ENCODE results near the gene NUTF2. TPM values are rescaled to one million over a fixed set of nuclear protein-coding genes. Genes with fewer than 3 reads are reported as not detected.
"Not testable (repeated sequence)": the region's sequence is repeated elsewhere in the genome, so short reads cannot be mapped to it uniquely, and the experiment has no call there.

The NUTF2 gene
- total RNA-seq, 4 donors from 2014 or later = 101 to 161 (median 113) TPM

- no peaks in the 10 kb centered on the region for H3K9me3 ChIP-seq
- H3K27ac ChIP-seq = peak overlapping the region; percentile 85
- DNase-seq (ENCODE audit: low spot score in 2 of 2) = no peak
- WGBS = 64% methylated on average over 8 of the region's 8 CpGs
- H3K36me3 ChIP-seq = peaks cover 9% of the 10 kb centered on the region
- peaks cover 62% of the 10 kb centered on the region for H3K4me1 ChIP-seq
- no peaks in the 10 kb centered on the region for H3K27me3 ChIP-seq
- no peak overlapping the region for H3K4me3 ChIP-seq
- TF ChIP-seq POLR2A (IDR thresholded peaks at IDR 0.05) (no peak), POLR2AphosphoS5 (IDR thresholded peaks at IDR 0.05) (no peak)
These were observed 14.1 kb downstream of the NUTF2 start for GRCh38 chr16:67860589-67861398.

- WGBS = 81% methylated on average over 6 of the region's 6 CpGs
- DNase-seq (ENCODE audit: low spot score in 2 of 2) = no peak
- Histone ChIP-seq H3K36me3 (peaks cover 20% of the 10 kb centered on the region), H3K9me3 (no peaks in the 10 kb centered on the region), H3K4me1 (peaks cover 59% of the 10 kb centered on the region), H3K27me3 (no peaks in the 10 kb centered on the region), H3K4me3 (no peak overlapping the region), H3K27ac (peak overlapping the region; percentile 85)
- TF ChIP-seq EP300 (IDR thresholded peaks at IDR 0.05) = no peak
- no peak for TF ChIP-seq POLR2AphosphoS5 (IDR thresholded peaks at IDR 0.05)
- TF ChIP-seq CTCF (IDR thresholded peaks at IDR 0.05) = no peak
- no peak for TF ChIP-seq POLR2A (IDR thresholded peaks at IDR 0.05)
These were observed 15.1 kb downstream of the NUTF2 start for GRCh38 chr16:67861877-67862276.

- Histone ChIP-seq H3K27me3 (no peaks in the 10 kb centered on the region), H3K4me1 (peaks cover 49% of the 10 kb centered on the region), H3K4me3 (no peak overlapping the region), H3K36me3 (peaks cover 29% of the 10 kb centered on the region), H3K27ac (peak overlapping the region; percentile 85), H3K9me3 (no peaks in the 10 kb centered on the region)
- peak in 1 of 2 donors; percentile 82 for DNase-seq (ENCODE audit: low spot score in 2 of 2)
- 66% methylated on average over 11 of the region's 11 CpGs for WGBS
- TF ChIP-seq CTCF (IDR thresholded peaks at IDR 0.05) = no peak
- no peak for TF ChIP-seq EP300 (IDR thresholded peaks at IDR 0.05)
- no peak for TF ChIP-seq POLR2A (IDR thresholded peaks at IDR 0.05)
- TF ChIP-seq POLR2AphosphoS5 (IDR thresholded peaks at IDR 0.05) = no peak
These were observed 16.2 kb downstream of the NUTF2 start for GRCh38 chr16:67862623-67863583.

GRCh38 chr16:67864044-67864443 lies 17.3 kb downstream of the NUTF2 start:
- not testable (repeated sequence) for H3K9me3 ChIP-seq, H3K4me3 ChIP-seq, H3K27me3 ChIP-seq
- Histone ChIP-seq H3K36me3 (peaks cover 40% of the 10 kb centered on the region), H3K4me1 (peaks cover 38% of the 10 kb centered on the region), H3K27ac (peak overlapping the region; percentile 85)
- 100% methylated on average over 2 of the region's 6 CpGs for WGBS
- DNase-seq (ENCODE audit: low spot score in 2 of 2) = peak in 1 of 2 donors; percentile 59

GRCh38 chr16:67864594-67864993 lies 17.9 kb downstream of the NUTF2 start:
- no peak overlapping the region for H3K4me3 ChIP-seq
- DNase-seq (ENCODE audit: low spot score in 2 of 2) = no peak
- WGBS = 100% methylated on average over 1 of the region's 2 CpGs
- no peak for TF ChIP-seq POLR2A (IDR thresholded peaks at IDR 0.05)
- TF ChIP-seq POLR2AphosphoS5 (IDR thresholded peaks at IDR 0.05) = no peak
- TF ChIP-seq EP300 (IDR thresholded peaks at IDR 0.05) = no peak
- no peak for TF ChIP-seq CTCF (IDR thresholded peaks at IDR 0.05)
- H3K9me3 ChIP-seq = no peaks in the 10 kb centered on the region
- H3K27ac ChIP-seq = no peak overlapping the region
- H3K27me3 ChIP-seq = no peaks in the 10 kb centered on the region
- peaks cover 37% of the 10 kb centered on the region for H3K4me1 ChIP-seq
- H3K36me3 ChIP-seq = peaks cover 46% of the 10 kb centered on the region

GRCh38 chr16:67865318-67865717 lies 18.6 kb downstream of the NUTF2 start:
- TF ChIP-seq CTCF (IDR thresholded peaks at IDR 0.05) (no peak), POLR2AphosphoS5 (IDR thresholded peaks at IDR 0.05) (no peak), POLR2A (IDR thresholded peaks at IDR 0.05) (no peak), EP300 (IDR thresholded peaks at IDR 0.05) (no peak)

More at GRCh38 chr16:67865318-67865717, 18.6 kb downstream of the NUTF2 start:
- peaks cover 53% of the 10 kb centered on the region for H3K36me3 ChIP-seq
- WGBS = 92% methylated on average over 2 of the region's 2 CpGs
- no peak for DNase-seq (ENCODE audit: low spot score in 2 of 2)
- H3K9me3 ChIP-seq = no peaks in the 10 kb centered on the region
- no peak overlapping the region for H3K4me3 ChIP-seq
- H3K27me3 ChIP-seq = no peaks in the 10 kb centered on the region
- peaks cover 37% of the 10 kb centered on the region for H3K4me1 ChIP-seq
- H3K27ac ChIP-seq = no peak overlapping the region
